Measurements from ENCODE around the gene MYH13.

The MYH13 gene

GRCh38 chr17:10372906-10373305, at the start of gene MYH13:
TSS of gene MYH13 (minus strand) at chr17:10373006. CDS start at chr17:10364530, 8,476 bp downstream.
- no peak for DNase-seq

- DNase-seq, result no peak
Observed at GRCh38 chr17:10421900-10422542, 49.2 kb upstream of the MYH13 start, which contains the start of gene MYH8. TSS of gene MYH8 (minus strand) at chr17:10421950. CDS start at chr17:10420227, 1,723 bp downstream.

- DNase-seq, result no peak
Observed at GRCh38 chr17:10421211-10421610, 48.4 kb upstream of the MYH13 start.

- DNase-seq, result no peak
Observed at GRCh38 chr17:10420811-10421210, 48.0 kb upstream of the MYH13 start.

DNA sequence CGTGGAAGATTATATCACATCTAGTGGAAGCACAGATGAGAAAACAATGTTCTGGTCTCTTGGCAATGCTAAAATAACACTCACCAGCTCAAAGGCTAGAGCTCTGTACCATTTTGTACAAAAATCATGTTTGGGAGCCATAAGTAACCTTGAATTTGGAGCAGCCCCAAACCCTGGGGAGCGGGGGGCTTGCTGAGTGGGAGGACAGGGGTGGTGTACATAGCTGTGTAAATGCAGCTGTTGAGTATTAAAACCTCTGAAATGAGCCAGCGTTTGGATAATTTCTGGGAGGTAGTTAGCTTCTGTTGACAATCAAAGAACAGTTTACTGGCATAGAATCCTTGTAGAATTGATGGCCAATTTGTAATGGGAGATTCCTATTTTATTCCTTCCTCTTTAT, 44.6 kb upstream of the MYH13 start:
- DNase-seq, result no peak

GRCh38 chr17:10415161-10415560, 42.4 kb upstream of the MYH13 start:
- no peak for DNase-seq

GRCh38 chr17:10403589-10403988, 30.8 kb upstream of the MYH13 start:
- no peak for DNase-seq

- DNase-seq, result no peak
Observed at GRCh38 chr17:10398352-10398751, 25.5 kb upstream of the MYH13 start.

- no peak for DNase-seq
Observed at GRCh38 chr17:10396524-10397163, 23.8 kb upstream of the MYH13 start.

DNA sequence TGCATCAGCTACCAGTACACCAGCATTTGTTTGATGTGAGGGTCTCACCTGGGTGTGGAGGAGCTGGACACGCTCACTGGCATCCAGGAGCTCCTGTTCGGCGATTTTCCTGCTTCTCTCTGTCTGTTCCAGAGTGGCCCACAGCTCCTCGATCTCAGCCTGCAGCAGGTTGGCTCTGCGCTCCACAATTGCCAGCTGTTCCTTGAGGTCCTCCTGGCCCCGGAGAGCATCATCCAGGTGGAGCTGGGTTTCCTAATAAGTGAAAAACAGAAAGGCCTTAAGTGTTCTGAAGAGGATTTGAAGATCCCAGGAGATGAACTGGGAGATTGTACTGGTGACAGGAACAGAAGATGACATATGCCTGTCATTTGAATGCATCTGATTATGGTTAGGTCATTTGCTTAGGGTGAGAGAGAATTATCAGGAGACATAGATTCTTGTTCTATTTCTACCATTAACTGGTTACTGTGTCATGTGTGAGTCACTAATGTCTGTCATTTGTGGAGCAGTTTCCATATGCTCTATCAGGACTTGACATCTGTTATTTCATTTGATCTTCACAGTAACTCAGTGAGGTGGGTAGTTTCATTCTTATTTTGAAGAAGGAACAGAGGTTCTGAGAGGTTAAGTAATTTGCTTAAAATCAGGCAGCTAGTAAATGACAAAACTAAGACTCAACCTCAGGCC, 21.5 kb upstream of the MYH13 start:
- DNase-seq, result no peak

DNA sequence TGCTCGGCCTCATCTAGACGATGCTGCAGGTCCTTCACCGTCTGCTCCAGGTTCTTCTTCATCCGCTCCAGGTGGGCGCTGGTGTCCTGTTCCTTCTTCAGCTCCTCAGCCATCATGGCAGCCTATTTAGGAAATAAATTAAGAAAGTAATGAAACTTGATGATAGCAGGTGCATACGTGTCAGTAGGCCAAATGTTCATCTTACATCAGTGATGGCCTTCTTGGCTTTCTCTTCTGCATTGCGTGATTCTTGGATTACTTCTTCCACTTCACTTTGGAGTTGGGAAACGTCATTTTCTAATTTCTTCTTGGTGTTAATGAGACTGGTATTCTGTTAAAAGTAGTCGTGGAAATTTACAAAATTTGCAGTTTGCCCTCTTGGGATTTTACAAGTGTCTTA, 20.1 kb upstream of the MYH13 start:
- no peak for DNase-seq

GRCh38 chr17:10385871-10386270, 13.1 kb upstream of the MYH13 start:
- no peak for DNase-seq

DNA sequence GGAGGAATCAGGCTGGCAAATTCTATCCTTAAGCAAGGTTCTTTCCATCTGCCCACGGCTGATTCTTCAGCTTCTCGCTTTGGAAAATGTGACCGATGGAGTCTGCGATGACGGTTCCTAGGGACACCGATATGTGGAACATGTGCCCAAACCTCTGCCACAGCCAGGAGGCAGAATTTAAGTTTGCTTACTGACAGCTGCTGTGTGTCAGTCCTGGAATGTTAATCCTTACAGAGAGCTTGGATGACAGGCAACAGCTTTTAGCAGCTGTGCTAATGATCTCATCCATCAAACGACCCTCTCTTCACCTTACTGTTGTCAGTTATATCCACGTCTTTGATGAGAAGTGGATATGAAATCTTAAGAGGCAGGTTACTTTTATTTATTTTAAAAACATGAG, 11.4 kb upstream of the MYH13 start:
- no peak for DNase-seq

GRCh38 chr17:10380631-10381408, 8.0 kb upstream of the MYH13 start:
- DNase-seq, result no peak

- no peak for DNase-seq
Observed at GRCh38 chr17:10370016-10370608, 2.7 kb downstream of the MYH13 start.

- no peak for DNase-seq
Observed at GRCh38 chr17:10369239-10369638, 3.6 kb downstream of the MYH13 start.

DNA sequence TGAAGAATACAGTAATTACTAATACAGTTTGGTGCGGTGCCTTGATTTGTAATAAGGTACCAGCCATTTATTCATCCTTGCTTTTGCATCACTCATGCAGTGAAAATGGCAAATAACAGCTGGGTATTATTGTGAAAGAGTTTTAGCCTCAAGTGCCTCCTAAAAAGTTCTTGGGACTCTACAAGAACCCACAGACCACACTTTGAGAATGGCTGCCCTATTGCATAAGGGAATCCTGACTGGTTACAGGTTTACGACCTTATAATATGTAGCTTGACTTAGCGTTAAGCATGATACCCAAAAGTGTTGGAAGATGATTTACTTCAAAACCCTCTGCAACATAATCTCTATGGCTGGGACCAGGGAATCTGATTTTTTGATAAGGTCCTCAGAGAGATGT, 4.2 kb downstream of the MYH13 start:
- DNase-seq, result no peak

DNA sequence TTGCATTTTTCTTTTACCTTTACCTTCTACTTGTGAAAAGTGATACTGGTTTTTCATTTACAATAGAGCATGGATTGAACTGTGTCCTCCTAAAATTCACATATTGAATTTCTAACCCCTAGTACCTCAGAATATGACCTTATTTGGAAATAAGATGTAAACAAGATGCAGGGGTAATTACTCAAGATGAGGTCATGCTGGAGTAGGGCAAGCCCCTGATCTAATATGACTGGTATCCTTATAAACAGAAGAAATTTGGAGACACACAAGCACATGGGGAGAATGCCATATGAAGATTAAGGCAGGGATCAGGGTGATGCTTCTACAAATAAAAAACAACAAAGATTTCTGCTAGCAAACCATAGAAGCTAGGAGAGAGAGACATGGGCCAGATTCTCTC, 12.2 kb downstream of the MYH13 start:
- no peak for DNase-seq

- no peak for DNase-seq
Observed at GRCh38 chr17:10357768-10358167, 15.0 kb downstream of the MYH13 start.

- DNase-seq, result no peak
Observed at GRCh38 chr17:10354651-10355050, 18.2 kb downstream of the MYH13 start.

- no peak for DNase-seq
Observed at GRCh38 chr17:10352893-10353292, 19.9 kb downstream of the MYH13 start.

DNA sequence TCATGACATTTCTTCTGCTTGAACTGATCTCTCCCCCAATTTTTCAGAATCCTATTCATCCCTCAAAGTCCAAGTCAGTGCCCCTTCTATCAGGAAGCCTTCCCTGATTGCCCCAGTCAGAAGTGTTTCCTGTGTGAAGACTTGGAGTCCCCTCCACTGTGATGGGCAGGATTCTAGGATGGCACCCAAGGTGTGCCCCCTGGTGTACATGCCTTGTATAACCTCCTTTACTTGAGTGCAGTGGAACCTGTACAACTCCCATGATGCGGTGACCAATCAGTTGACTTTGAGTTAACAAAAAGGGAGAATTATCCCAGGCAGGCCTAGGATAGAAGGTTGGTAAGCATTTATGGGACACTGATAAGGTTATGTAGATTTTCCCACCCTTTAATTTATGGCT, 23.4 kb downstream of the MYH13 start:
- no peak for DNase-seq

- DNase-seq, result no peak
Observed at GRCh38 chr17:10344816-10345215, 28.0 kb downstream of the MYH13 start.
